GM12873 (cell line): ENCODE data around the gene FAM209B.

ENCODE experiments used
- CTCF ChIP-seq: IDR thresholded peaks from 2 replicates; pipeline ENCODE4 v1.5.1; 2012; ENCODE audit warnings: low read depth, mild to moderate bottlenecking, moderate library complexity, low read length, control low read depth; ENCODE audit not compliant: insufficient read depth; ENCODE audit errors: missing control alignments

The FAM209B gene

GRCh38 chr20:56540415-56540814, 7.4 kb downstream of the FAM209B start:
- no peak for TF ChIP-seq CTCF

GRCh38 chr20:56542489-56543030, 9.5 kb downstream of the FAM209B start:
- no peak for TF ChIP-seq CTCF

GRCh38 chr20:56551571-56551970, 18.5 kb downstream of the FAM209B start:
- no peak for TF ChIP-seq CTCF

GRCh38 chr20:56552911-56553629, 20.0 kb downstream of the FAM209B start:
- TF ChIP-seq CTCF = no peak

- TF ChIP-seq CTCF = no peak
Observed at GRCh38 chr20:56554869-56555268, 21.8 kb downstream of the FAM209B start.

- no peak for TF ChIP-seq CTCF
Observed at GRCh38 chr20:56558968-56559367, 25.9 kb downstream of the FAM209B start.

- TF ChIP-seq CTCF = no peak
Observed at GRCh38 chr20:56565511-56565910, 32.5 kb downstream of the FAM209B start.
